HG02938 (cell line): Measurements from ENCODE around the gene SIPA1L3.
"Not testable (repeated sequence)": the region's sequence is repeated elsewhere in the genome, so short reads cannot be mapped to it uniquely, and the experiment has no call there.

Experiments
- ATAC-seq: cut with Tn5 transposase; IDR thresholded peaks from one replicate; pipeline ENCODE4 v1.9.1; 2021; ENCODE audit warnings: mild to moderate bottlenecking, moderate library complexity; ENCODE audit not compliant: unreplicated experiment

Gene SIPA1L3

GRCh38 chr19:38018694-38019395 lies 111.8 kb downstream of the SIPA1L3 start:
- no peak for ATAC-seq

GRCh38 chr19:38019396-38019724 lies 112.4 kb downstream of the SIPA1L3 start:
- ATAC-seq, result no peak

GRCh38 chr19:38020311-38020710 lies 113.3 kb downstream of the SIPA1L3 start:
- no peak for ATAC-seq

- no peak for ATAC-seq
Observed at GRCh38 chr19:38021352-38021751, 114.3 kb downstream of the SIPA1L3 start.

GRCh38 chr19:38022791-38023670 lies 116.0 kb downstream of the SIPA1L3 start:
- ATAC-seq, result no peak

GRCh38 chr19:38023671-38024541 lies 116.9 kb downstream of the SIPA1L3 start:
- ATAC-seq, result no peak

GRCh38 chr19:38024992-38025908 lies 118.2 kb downstream of the SIPA1L3 start:
- no peak for ATAC-seq

- ATAC-seq, result no peak
Observed at GRCh38 chr19:38025909-38026307, 118.9 kb downstream of the SIPA1L3 start.

GRCh38 chr19:38028913-38029510 lies 122.0 kb downstream of the SIPA1L3 start:
- no peak for ATAC-seq

- ATAC-seq, result not testable (repeated sequence)
Observed at GRCh38 chr19:38030001-38030400, 123.0 kb downstream of the SIPA1L3 start.

- ATAC-seq, result no peak
Observed at GRCh38 chr19:38030686-38031422, 123.8 kb downstream of the SIPA1L3 start.

GRCh38 chr19:38031423-38031770 lies 124.4 kb downstream of the SIPA1L3 start:
- no peak for ATAC-seq

- ATAC-seq, result no peak
Observed at GRCh38 chr19:38032151-38032550, 125.1 kb downstream of the SIPA1L3 start.

GRCh38 chr19:38032951-38033350 lies 125.9 kb downstream of the SIPA1L3 start:
- no peak for ATAC-seq

GRCh38 chr19:38033658-38034491 lies 126.9 kb downstream of the SIPA1L3 start:
- peak; percentile 71 for ATAC-seq

GRCh38 chr19:38034492-38034860 lies 127.5 kb downstream of the SIPA1L3 start:
- ATAC-seq, result no peak

GRCh38 chr19:38035515-38036495 lies 128.8 kb downstream of the SIPA1L3 start:
- no peak for ATAC-seq
